Adrenal gland (tissue), 5 donors: ENCODE data around the gene INPP5A.

Source experiments
- POLR2A ChIP-seq, 2 donors: fragments of 450-650 bp; IDR thresholded peaks; one replicate each; pipeline ENCODE4 v1.6.1; 2017; ENCODE audit warnings: antibody characterized with exemption in 2 of 2, mild to moderate bottlenecking in 2 of 2, moderate library complexity in 1 of 2
- TF ChIP-seq, protein P1 (sequence below), 6 experiments: fragments of 450-650 bp in 4 of 6; fragments of 200-600 bp in 2 of 6; sonication (generic) in 1 of 6; IDR thresholded peaks; 1 replicate in 5 of 6; 2 replicates in 1 of 6; pipeline versions ENCODE4 v1.5.1 to v1.8.0; 2016 to 2021; ENCODE audit warnings: antibody characterized with exemption in 6 of 6, mild to moderate bottlenecking in 2 of 6, moderate library complexity in 1 of 6
- donor health status: DM: no; HTN: no; CAD: no.

DNA sequence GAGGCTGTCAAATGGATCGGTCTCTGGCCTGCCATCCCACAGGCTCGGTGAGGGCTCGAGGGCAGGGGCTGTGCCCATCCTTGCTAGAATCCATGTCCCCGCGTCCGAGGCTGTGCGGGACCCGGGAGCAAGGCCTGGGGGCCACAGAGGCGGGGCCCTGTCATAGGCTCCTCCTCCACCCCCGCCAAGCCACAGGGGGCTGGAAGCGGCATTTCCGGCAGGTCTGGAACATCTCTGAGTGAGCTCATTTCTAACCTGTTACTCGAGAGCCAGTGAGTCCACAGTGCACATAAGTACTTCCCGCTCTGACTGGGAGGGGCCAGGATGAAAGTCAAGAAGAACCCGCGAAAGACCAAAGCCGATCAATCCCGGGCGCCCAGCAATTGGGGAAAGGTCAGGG, 190.7 kb downstream of the INPP5A start:
- TF ChIP-seq, protein P1, sequence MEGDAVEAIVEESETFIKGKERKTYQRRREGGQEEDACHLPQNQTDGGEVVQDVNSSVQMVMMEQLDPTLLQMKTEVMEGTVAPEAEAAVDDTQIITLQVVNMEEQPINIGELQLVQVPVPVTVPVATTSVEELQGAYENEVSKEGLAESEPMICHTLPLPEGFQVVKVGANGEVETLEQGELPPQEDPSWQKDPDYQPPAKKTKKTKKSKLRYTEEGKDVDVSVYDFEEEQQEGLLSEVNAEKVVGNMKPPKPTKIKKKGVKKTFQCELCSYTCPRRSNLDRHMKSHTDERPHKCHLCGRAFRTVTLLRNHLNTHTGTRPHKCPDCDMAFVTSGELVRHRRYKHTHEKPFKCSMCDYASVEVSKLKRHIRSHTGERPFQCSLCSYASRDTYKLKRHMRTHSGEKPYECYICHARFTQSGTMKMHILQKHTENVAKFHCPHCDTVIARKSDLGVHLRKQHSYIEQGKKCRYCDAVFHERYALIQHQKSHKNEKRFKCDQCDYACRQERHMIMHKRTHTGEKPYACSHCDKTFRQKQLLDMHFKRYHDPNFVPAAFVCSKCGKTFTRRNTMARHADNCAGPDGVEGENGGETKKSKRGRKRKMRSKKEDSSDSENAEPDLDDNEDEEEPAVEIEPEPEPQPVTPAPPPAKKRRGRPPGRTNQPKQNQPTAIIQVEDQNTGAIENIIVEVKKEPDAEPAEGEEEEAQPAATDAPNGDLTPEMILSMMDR (IDR thresholded peaks at IDR 0.05) = no peak
- TF ChIP-seq POLR2A (IDR thresholded peaks at IDR 0.05) = no peak
